Omental fat pad (tissue), 4 donors: ENCODE measurements around the gene RASL11B. TPM values are rescaled to one million over a fixed set of nuclear protein-coding genes. Genes with fewer than 3 reads are reported as not detected.
A peak's percentile ranks its signal among the peaks of the same experiment; 100 is the strongest.
"Not testable (repeated sequence)": the region's sequence is repeated elsewhere in the genome, so short reads cannot be mapped to it uniquely, and the experiment has no call there.

Experiments
- ATAC-seq: fragments of 150-250 bp; one replicate; pipeline ENCODE4 v1.9.1; 2016; ENCODE audit warnings: mild to moderate bottlenecking, moderate library complexity; ENCODE audit not compliant: low FRiP score
- DNase-seq: peaks from one replicate; pipeline ENCODE4 v3.0.0-alpha.2; 2019; ENCODE audit warnings: low spot score
- total RNA-seq, 4 donors: library from RNA; depleted of rRNA; stranded (reverse); fragments of >200 nt; gene quantifications; one replicate each; pipeline ENCODE4 v1.1.0, GENCODE V29; 2016
- TF ChIP-seq, protein P1 (sequence below), 3 donors: fragments of 450-650 bp; IDR thresholded peaks; one replicate each; pipeline ENCODE4 v1.5.1; 2016 to 2017; ENCODE audit warnings: antibody characterized with exemption in 3 of 3, mild to moderate bottlenecking in 3 of 3, moderate library complexity in 2 of 3

RASL11B gene
- total RNA-seq, 4 donors from 2014 or later, result 0.56 to 1.9 (median 1.7) TPM; not detected in 1

DNA sequence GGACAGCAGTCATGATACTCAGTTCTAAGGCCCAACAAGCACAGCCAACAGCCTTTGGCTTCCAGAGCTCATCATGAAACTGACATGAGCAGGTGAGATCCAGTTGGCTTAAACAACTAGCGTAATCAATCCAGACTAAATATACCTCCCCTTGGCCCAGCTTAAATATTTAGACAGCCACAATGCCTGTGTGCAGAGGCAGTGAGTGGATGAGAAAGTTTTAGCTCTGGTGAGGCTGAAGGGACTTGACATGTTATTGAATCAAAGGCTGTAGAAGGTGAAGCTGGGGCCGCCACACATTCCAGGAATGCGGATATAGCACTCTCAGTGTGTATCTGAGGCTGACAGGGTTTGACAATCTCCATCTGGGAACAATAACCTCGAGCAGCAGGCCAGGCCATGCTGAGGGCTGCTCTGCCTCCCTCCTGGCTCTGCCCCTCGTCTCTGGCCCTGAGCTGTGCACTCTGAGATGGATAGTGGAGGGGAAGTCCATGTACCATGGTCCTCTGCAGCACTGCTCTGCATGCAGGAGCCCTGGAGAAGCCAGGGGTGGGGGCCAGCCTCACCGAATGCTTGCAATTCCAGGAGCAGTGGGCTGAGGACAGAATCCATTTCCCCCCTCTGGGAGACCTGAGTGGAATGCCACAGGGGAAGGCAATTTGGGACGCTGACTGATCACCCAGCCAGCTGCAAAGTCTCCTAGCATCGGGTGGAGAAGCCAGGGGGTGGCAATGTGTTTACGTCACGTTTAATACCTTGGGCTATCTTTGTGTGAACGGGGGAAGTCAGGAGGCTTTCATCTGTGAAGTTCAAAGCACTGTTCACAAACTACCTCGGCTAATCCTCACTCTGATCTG lies 37.3 kb upstream of the RASL11B start:
- DNase-seq (no peak), ATAC-seq (no peak)
- TF ChIP-seq, protein P1, sequence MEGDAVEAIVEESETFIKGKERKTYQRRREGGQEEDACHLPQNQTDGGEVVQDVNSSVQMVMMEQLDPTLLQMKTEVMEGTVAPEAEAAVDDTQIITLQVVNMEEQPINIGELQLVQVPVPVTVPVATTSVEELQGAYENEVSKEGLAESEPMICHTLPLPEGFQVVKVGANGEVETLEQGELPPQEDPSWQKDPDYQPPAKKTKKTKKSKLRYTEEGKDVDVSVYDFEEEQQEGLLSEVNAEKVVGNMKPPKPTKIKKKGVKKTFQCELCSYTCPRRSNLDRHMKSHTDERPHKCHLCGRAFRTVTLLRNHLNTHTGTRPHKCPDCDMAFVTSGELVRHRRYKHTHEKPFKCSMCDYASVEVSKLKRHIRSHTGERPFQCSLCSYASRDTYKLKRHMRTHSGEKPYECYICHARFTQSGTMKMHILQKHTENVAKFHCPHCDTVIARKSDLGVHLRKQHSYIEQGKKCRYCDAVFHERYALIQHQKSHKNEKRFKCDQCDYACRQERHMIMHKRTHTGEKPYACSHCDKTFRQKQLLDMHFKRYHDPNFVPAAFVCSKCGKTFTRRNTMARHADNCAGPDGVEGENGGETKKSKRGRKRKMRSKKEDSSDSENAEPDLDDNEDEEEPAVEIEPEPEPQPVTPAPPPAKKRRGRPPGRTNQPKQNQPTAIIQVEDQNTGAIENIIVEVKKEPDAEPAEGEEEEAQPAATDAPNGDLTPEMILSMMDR (IDR thresholded peaks at IDR 0.05), result no peak

DNA sequence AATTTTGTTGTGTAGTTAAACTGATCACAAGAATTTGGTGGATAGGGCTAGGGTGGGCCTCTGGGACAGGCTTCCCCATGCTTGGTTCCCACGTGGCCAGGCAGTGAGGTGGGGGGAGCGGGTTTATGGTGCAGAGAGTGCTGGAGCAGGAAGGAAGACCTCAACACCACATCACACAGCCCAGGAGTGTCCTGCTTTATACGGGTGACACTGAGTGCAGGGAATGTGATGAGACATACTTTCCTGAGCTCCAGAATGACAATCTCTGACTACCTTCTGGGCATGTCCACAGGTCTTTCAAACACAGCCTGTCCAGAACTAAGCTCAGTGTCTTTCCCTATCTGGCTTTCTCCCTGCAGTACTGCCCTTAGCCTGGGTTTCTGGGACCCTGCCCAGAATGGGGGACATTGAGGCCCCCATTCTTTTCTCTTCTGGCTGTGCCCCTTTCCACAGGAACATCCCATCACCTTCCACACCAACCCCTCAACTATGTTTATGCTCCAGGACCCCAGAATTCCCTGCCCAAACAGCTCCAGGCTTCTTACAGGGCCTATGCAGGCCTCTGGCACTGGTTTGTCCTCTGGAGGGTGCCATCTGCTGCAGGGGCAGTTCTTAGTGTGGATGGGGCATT lies 36.5 kb upstream of the RASL11B start:
- TF ChIP-seq, protein P1 (IDR thresholded peaks at IDR 0.05), result no peak
- ATAC-seq, result no peak

DNA sequence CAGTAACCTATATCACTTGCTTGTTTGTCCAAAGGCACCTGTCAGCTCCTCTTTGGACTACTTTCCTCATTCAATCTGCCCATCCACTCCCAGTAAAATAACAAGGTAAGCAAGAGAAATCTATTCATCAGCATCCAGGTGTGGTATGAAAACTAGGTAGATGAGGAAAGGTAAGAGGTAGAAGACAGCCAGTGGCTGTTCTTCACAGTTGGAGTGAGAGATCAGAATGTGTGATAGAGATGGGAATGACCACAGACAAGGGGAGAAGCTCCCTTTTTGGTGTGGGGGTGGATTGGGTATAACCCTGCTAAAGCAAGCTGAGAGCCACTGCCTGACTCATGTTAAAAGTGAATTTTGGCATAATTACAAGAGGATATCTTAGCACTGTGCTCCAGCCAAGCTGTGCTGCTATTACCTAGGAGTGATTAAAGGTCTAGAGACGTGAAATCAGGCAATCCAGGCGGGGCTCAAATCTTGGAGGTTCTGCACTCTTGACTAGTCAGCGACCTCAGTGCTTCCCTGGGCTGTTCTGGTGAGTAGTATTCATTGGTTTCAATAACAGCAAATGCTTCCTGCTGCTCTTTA lies 28.1 kb upstream of the RASL11B start:
- DNase-seq (no peak), ATAC-seq (peak; percentile 76)
- TF ChIP-seq, protein P1 (IDR thresholded peaks at IDR 0.05), result no peak

More for the DNA sequence above, 36.5 kb upstream of the RASL11B start:
- no peak for DNase-seq

DNA sequence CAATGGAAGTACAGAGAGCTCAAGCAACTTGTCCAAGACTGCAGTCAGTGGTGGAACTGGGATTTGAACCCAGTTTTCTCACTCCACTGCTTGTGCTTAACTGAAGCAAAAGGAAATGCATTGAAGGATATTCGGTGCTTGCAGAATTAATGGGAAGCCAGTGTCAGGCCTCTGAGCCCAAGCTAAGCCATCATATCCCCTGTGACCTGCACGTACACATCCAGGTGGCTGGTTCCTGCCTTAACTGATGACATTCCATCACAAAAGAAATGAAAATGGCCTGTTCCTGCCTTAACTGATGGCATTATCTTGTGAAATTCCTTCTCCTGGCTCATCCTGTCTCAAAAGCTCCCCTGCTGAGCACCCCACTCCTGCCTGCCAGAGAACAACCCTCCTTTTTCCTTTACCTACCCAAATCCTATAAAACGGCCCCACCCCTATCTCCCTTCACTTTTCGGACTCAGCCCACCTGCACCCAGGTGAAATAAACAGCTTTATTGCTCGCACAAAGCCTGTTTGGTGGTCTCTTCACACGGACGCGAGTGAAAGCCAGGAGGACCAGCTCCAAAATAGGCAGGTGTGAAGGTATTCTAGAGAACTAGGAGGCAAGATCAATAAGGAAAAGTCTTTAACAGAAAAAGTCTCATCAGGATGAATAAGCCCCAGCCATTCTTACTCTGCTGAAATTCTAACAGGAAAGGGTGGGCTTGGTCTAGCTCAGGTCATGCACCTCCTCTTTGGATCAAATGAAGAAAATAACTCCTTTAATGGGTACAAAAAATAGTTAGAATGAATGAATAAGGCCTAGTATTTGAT lies 27.3 kb upstream of the RASL11B start:
- not testable (repeated sequence) for ATAC-seq, DNase-seq

DNA sequence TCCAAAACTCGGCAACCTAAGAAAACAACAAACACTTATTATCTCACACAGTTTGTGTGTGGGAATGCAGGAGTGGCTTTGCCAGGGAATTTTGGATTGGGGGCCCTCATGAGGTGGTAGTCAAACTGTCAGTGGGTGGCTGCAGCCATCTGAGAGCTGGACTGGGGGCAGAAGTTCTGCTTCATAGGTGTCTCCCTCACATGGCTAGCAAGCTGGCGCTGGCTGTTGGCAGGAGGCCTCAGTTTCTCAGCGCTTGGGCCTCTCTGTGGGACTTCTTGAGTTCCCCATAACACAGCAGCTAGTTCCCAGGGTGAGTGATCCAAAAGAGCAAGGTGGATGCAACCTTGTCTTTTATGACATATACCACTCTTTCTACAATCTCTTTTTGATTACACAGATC lies 26.0 kb upstream of the RASL11B start:
- DNase-seq, result no peak
- TF ChIP-seq, protein P1 (IDR thresholded peaks at IDR 0.05), result no peak
- no peak for ATAC-seq

DNA sequence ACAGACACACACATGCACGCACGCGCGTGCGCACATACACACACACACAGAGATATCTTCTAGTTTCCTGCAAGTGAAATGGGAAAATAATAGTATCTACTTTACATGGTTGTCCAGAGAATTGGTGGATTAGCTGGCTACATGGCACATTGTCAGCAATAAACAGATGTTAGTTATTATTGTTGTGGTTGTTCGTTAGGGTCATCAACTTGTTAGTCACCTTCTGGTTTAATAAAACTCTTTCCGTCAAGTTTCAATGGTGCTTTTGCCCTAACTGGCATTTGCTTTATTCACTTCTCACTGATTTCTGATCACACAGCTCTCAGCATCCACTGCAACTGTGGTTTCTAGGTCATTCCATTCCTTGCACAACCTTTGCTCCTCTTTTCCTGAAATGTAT lies 25.4 kb upstream of the RASL11B start:
- DNase-seq (no peak), ATAC-seq (no peak)
- TF ChIP-seq, protein P1 (IDR thresholded peaks at IDR 0.05), result no peak
